Germinal center (tissue), 1 donor: ENCODE results near the gene WIPF2.

Source experiments
- DNase-seq: peaks from one replicate; pipeline ENCODE4 v3.0.0; 2012; ENCODE audit warnings: mixed read lengths, low spot score

The WIPF2 gene

GRCh38 chr17:40218740-40219593 is at the start of gene WIPF2:
WIPF2 (plus strand) TSS chr17:40219304; CDS start chr17:40256460, 37,156 bp downstream.
- DNase-seq: peak; percentile 95

GRCh38 chr17:40170325-40170724 is 48.8 kb upstream of the WIPF2 start:
- DNase-seq: no peak

- no peak for DNase-seq
These were observed 47.4 kb upstream of the WIPF2 start for GRCh38 chr17:40171750-40172149.

- no peak for DNase-seq
These were observed 45.9 kb upstream of the WIPF2 start for GRCh38 chr17:40173091-40173777.

GRCh38 chr17:40173778-40174135 is 45.3 kb upstream of the WIPF2 start:
- DNase-seq: no peak

- no peak for DNase-seq
These were observed 44.6 kb upstream of the WIPF2 start for GRCh38 chr17:40174514-40174913.

- DNase-seq: no peak
These were observed 43.0 kb upstream of the WIPF2 start for GRCh38 chr17:40175928-40176753.

GRCh38 chr17:40176754-40177110 is 42.4 kb upstream of the WIPF2 start:
- no peak for DNase-seq

GRCh38 chr17:40177275-40177874 is 41.7 kb upstream of the WIPF2 start, which contains the start of gene RAPGEFL1:
RAPGEFL1 (plus strand) TSS chr17:40177470; CDS start chr17:40177862, 392 bp downstream.
- peak; percentile 92 for DNase-seq

GRCh38 chr17:40178021-40178601 is 41.0 kb upstream of the WIPF2 start:
- DNase-seq: no peak

GRCh38 chr17:40178660-40179059 is 40.4 kb upstream of the WIPF2 start:
- DNase-seq: no peak

- no peak for DNase-seq
These were observed 39.0 kb upstream of the WIPF2 start for GRCh38 chr17:40179923-40180659.

GRCh38 chr17:40180694-40181093 is 38.4 kb upstream of the WIPF2 start:
- no peak for DNase-seq

- no peak for DNase-seq
These were observed 37.9 kb upstream of the WIPF2 start for GRCh38 chr17:40181205-40181604.

GRCh38 chr17:40182606-40183005 is 36.5 kb upstream of the WIPF2 start:
- no peak for DNase-seq

GRCh38 chr17:40187238-40187637 is 31.9 kb upstream of the WIPF2 start:
- DNase-seq: no peak

GRCh38 chr17:40188694-40189093 is 30.4 kb upstream of the WIPF2 start:
- DNase-seq: no peak

GRCh38 chr17:40190197-40191021 is 28.7 kb upstream of the WIPF2 start:
- DNase-seq: peak; percentile 69

- DNase-seq: peak; percentile 88
These were observed 27.6 kb upstream of the WIPF2 start for GRCh38 chr17:40191237-40192208.
